Suppressor macrophage treated with lipopolysaccharide for 1 hour (primary cell): Measurements from ENCODE around the gene BCL7A.

Experiments
- DNase-seq, 3 donors: peaks; one replicate each; pipeline ENCODE4 v3.0.0-alpha.2; 2020 to 2022

BCL7A gene

DNA sequence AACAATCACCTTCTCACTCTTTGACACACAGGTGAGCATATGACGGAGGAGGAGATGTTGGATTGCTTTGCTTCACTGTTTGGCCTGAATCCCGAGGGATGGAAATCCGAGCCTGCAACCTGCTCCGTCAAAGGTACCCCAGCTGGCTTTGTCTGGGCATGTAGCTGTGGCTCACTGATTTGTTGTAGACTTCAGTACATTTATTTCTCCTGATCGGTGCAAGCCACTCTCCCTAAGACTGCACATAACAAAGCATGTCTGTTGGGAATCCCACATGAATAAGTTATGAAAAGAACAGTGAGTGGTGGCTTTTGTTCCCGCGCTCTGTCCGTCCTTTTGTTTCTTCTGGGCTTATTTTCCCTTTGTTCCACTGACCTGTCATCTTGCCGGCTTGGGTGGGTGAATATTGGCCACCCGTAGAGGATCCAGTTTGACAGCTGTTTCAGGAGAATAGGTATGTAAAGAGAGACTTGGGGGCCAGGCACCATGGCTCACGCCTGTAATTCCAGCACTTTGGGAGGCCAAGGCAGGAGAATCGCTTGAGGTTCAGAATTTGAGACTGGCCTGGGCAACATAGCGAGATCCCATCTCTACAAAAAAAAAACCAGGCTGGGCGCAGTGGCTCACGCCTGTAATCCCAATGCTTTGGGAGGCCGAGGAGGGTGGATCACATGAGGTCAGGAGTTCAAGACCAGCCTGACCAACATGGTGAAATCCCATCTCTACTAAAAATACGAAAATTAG, 20.0 kb upstream of the BCL7A start:
- no peak for DNase-seq

DNA sequence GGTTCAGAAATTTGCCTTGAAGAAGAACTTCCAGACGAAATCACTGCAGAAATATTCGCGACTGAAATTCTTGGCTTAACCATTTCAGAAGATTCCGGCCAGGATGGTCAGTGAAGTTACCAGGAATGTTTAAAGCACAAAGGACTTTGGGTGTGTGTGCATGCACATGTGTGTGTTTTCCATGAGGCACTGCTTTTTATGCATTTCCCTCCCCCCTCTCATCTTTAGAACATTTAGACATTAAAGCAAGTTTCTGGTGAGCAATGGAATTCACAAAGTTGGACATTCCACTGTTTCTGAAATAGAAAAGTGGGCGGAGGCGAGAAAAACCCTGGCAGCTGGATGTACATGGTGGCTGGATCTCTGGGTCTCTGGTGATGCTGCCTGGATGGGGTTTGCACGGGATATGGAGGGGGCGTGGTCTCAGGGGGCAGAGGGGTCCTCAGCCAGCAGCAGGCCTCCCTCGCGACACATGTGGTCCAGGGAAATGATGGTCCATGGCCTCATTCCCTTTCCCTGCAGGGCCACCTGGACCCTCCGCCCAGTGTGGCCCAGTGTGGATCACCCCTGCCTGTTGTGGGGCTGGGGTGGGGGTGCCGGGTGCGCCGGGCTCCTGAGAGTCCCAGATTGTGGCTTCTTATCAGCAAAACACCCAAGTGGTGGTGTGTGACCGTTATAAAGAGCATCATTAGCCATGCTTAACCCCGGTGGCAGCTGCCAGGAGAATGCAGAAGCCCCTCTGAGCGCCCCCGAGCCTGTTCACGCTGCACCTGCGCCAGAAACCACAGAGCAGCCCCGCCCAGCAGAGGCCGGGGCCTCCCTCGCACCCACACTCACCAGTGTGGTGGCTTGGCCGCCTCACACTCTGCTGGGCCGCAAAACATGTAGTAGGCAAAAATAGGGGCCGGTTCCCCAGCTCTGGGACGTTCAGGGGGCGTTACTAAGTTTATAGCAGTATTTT, 17.8 kb upstream of the BCL7A start:
- peak; percentile 55 to 68 (median 64) for DNase-seq

DNA sequence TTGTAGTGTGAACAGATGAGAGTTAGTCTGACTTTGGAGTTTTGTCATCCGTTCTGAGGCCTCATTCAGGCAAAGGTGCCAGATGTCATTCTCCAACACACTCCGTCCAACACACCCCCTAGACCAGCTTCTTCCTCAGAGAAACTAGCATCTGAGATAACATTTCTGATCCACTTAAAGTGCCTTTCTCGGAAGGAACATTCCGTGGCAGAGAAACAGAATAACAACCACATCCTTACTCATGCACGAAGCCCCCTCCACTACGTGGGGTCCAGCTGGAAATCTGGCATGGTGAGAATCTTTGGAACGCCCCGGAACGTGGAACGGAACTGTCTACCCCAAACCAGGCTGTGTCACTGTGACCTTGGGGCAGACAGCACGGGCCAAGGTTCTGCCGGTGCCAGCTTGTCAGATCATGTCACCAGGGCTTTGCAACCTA, 17.0 kb upstream of the BCL7A start:
- DNase-seq, result no peak

- no peak for DNase-seq
These were observed 16.4 kb upstream of the BCL7A start for GRCh38 chr12:122005252-122005776.

DNA sequence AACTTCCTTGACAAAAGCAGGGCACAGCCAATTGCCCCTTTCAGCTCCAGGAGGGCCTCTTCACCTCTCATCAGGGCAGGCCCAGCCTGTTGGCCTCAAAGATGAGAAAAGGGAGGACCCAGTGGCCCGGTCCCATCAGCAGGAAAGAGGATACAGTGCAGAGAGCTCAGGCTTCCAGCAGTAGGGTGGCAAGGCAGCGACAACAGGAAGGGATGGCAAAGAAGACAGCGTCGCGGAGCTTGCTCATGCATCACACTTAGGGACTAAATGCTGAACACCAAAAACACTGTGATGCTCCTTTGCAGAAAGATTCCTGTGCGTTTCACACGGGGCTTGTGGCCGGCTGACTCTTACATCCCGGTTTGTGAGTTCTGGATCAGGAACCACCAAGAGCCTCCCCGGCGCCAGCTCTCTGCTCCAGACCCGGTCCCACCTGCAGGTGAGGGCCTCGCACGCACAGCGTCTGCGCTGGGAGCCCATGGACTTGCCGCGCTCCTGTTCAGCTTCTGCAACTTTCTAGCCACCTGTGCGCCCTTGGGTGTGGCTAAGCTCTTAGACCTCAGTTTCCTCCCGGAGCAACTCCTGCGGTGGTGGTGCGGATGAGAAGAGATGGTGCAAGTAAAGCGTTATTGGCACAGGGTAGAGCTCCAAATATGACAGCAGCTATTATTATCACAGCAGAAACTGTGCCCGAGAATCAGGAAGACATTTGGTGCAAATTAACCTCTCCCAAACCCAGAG, 15.3 kb upstream of the BCL7A start:
- no peak for DNase-seq

DNA sequence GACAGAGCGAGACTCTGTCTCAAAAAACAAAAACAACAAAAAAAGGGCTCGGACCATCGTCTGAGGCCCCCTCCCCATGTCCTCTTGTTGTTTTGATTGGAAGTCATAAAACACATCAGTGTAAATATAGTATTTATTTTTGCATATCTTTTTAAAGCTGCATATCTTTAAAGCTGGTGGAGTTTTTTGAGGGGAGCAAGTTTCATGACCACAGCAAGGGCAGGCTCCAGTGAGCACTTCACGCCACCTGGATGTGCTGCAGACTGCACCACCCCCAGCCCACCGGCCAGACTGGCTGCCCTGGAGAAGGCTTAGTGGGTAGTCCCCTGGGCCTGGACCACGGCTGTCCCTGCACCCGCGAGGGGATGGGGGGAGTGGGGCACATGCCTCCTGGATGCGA, 11.9 kb upstream of the BCL7A start:
- DNase-seq, result no peak

DNA sequence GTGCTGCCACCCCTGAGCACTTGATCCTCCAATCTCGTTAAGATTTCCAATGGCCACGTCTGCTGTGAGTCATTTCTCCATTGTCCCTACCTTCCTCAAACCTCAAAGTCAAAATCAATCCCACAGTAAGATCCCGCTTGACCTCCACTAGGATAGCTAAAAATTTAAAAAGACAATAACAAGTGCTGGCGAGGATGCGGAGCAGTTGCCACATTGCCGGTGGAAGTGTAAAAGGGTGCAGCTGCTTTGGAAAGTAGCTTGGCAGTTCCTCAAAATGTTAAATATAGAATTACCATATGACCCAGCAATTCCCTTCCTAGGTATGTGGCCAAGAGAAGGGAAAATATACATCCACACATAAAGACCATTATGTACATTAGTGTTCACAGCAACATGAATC, 9.5 kb upstream of the BCL7A start:
- no peak for DNase-seq

GRCh38 chr12:122013136-122013535, 8.5 kb upstream of the BCL7A start:
- peak in 1 of 3 donors; percentile 28 for DNase-seq

DNA sequence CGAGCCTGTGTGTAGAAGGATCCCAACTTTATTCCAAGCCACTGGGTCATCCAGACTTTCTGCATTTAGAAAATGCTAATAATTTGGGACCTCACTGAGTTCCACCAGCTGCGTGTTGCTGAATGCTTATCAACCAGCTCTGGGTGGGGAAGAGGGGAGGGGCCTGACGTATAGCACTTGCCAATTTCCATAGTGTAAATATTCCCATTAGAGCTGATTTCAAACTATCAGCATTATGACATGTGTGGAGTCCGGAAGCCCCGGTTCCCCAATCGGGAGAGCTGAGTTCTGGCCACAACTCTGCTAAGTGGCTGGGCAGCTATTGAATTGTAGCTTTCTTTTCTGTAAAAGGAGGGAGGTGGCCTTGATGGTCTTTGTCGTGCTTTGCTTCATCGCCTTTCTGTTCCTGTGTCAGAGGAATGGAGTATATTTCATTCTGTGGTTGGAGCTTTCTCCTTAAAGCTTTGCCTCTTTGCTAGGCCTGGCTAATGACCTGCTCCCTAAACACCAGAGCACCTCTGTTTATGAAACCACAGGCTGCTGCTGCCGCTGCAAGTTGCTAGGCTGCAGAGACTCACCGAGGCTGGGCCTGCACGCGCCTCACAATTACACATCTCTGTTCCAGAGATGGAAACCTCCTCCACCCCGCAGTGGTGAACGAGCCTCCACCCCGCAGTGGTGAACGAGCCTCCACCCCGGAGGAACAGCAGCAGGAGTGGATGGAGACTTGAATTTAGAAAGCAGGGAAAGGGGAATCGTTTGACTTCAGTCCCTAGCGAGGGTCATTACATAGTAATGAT, 7.7 kb upstream of the BCL7A start:
- DNase-seq, result no peak

GRCh38 chr12:122014781-122015180, 6.9 kb upstream of the BCL7A start:
- no peak for DNase-seq

- no peak for DNase-seq
These were observed 3.2 kb upstream of the BCL7A start for GRCh38 chr12:122018457-122018856.

DNA sequence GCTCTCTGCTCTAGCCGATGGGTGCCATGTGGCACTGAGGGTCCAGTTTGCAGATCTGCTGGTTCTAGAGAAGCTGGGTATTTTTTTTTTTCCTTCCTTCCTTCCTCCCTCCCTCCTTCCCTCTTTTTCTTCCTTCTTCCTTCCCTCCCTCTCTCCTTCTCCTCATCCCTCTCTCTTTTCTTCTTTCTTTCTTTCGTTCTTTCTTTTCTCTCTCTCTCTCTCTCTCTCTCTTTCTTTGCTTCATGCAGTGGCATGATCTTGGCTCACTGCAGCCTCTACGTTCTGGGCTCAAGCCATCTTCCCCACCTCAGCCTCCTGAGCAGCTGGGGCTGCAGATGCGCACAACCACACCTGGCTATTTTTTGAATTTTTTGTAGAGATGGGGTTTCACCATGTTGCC, 2.7 kb upstream of the BCL7A start:
- no peak for DNase-seq

GRCh38 chr12:122020795-122021192, 890 bp upstream of the BCL7A start:
- DNase-seq, result no peak

DNA sequence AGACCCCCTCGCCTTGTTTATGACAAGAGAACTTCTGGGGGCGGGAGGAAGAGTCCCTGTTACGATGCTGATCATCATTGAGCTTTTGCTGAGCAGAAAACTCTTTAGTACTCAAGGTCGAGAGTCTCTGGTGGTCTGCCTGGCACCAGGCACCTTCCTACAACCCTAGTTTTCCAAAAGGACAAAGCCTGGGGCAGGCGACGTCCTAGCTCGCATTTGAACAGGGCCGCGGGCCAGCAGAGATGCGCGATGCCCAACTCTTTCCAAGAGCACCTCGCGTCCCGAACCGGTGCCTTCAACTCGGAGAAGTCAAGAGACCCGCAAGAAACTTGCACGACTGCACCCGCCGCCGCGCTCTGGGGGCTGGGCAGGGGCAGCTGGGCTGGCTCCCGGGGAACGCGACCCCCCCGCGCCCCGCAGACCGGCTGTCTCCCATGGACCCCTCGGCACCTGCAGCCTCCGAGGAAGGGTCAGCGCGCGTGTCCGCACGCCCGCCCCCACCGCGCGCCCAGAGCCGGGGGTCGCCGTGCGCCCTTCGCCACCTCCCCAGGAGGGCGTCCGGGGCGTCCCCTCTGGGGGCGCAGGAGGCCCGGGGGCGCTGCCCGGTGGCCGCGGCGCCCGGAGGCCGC, 377 bp upstream of the BCL7A start:
- peak in 1 of 3 donors; percentile 30 for DNase-seq

DNA sequence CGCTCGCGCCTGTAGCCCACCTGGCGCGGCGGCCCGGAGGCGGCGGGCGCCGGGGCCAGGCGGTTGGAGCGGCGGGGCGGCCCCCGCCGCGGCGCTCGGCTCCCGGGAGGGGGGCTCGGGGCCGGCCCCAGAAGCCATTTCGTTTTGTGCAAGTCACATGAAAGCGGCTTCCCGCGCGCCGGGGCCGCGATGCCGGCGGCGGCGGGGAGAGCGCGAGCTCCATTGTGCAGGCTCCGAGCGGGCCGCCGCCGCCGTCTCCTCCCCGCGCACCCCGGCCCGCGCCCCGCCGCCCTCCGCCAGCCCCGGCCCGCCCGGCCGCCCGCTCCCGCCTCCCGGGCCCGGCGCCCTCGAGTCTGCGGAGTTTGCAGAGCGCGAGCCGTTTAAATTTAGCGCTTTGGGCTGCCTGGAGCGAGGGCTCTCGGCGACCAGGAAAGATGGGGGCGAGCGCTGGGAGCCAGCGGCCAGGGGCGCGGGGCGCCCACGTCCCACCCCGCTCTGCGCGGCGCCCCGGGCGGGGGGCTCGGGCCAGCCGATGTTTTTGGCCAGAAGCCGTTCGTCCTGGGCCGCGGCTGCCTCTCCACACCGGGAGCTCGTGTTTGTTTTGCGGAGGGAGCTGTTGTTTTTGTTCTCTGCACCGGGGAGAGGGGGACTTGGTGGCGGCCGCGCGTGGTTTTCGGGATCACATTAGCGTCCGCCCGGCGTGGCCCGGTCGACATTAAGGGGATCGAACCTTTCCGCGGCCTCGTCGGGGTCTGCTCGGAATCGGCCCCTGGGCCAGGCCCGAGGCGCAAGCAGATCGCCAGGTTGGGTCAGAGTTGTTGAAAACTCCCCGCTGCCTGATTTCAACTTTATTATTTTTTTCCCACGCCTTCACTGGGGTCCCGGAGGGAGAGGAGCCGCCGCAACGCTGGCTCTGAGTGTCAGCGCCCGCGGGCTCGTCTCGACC, 982 bp downstream of the BCL7A start:
- peak; percentile 25 to 71 (median 41) for DNase-seq

DNA sequence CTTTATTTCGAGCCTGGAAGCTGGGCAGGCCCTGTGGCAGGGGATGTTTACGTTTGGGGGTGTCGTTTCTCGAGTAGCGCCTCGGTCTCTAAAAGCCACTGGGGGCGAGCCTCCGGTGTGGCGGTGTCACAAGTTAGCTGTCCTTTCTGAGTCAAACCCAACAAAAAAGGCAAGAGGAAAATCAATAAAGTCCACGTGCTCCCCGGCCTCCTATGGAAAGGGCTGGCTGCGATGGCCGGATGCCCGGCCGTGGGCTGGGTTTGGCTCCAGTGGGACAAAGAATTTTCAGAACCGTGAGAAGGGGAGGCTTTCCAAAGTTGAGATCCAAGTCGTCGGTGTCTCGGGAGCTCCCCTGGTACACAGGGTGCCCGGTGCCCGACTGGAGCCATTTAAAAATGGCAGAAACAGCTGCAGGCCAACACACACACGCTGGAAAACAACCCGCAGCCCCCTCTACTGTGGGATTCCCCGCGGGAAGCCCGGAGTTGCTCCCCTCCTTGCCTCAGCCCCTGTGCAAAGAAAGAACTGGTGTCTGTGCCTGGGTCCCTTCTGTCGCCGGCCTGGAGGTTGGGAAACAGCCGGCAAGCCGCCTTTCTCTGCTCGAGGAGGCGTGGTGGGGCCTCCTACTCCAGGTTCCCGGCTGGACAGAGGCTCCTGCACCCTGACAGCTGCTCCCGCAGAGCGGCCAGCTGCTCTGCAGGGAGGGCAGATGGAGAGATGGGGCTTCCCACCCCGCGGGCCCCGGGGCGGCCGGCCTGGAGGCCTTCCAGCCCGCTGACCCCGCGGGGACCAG, 1.9 kb downstream of the BCL7A start:
- peak; percentile 71 to 86 (median 81) for DNase-seq

DNA sequence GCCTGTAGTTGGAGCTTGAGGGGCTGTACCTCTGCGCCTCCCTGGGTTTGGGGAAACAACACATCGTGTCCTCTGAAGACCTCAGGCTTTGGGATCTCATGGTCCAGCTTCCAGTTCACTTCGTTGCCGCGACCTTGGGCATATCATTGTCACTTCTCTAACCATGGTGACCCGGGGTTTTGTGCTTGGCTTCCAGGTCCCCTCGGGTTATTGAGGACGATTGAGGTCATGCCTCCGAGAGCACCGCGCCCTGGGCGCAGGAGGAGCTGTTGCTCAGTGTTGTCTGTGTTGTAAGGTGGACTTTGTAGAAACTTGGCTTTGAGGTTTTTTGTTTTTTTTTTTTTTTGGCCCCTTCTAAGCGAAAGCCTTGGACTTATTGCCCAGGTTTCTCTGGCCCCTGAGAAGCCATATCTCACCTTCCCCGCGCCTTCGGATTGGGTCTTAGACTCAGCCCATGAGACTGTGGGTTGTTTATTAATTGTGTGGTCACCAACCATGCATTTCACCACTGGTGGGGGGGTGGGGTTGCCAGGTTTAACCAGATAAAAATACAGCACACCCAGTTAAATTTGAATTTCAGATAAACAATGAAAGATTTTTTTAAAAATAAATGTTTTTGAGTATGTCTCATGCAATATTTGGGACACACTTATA, 2.6 kb downstream of the BCL7A start:
- DNase-seq, result no peak

- no peak for DNase-seq
These were observed 5.1 kb downstream of the BCL7A start for GRCh38 chr12:122026706-122027333.
